NCI-H146 (cell line): ENCODE data around the gene SMC1B.
A peak's percentile ranks its signal among the peaks of the same experiment; 100 is the strongest.
"Not testable (repeated sequence)": the region's sequence is repeated elsewhere in the genome, so short reads cannot be mapped to it uniquely, and the experiment has no call there.

Experiments used
- DNase-seq: peaks from one replicate; lab custom pipeline; 2025; lab: John Stamatoyannopoulos, UW

SMC1B gene

GRCh38 chr22:45442116-45442515 lies 28.7 kb upstream of the SMC1B start:
- no peak for DNase-seq

GRCh38 chr22:45441138-45441537 lies 27.7 kb upstream of the SMC1B start:
- peak; percentile 80 for DNase-seq

- DNase-seq = not testable (repeated sequence)
Measured at GRCh38 chr22:45440688-45441087, 27.3 kb upstream of the SMC1B start.

GRCh38 chr22:45438336-45438735 lies 24.9 kb upstream of the SMC1B start:
- DNase-seq = no peak

DNA sequence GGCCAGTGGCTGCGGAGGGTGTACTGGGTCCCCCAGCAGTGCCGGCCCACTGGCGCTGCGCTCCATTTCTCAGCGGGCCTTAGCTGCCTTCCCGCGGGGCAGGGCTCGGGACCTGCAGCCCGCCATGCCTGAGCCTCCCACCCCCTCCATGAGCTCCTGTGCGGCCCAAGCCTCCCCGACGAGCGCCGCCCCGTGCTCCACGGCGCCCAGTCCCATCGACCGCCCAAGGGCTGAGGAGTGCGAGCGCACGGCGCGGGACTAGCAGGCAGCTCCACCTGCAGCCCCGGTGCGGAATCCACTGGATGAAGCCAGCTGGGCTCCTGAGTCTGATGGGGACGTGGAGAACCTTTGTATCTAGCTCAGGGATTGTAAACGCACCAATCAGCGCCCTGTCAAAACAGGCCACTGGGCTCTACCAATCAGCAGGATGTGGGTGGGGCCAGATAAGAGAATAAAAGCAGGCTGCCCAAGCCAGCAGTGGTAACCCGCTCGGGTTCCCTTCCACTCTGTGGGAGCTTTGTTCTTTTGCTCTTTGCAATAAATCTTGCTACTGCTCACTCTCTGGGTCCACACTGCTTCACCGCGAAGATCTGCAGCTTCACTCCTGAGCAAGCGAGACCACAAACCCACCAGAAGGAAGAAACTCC lies 23.6 kb upstream of the SMC1B start:
- not testable (repeated sequence) for DNase-seq

GRCh38 chr22:45435544-45436139 lies 22.2 kb upstream of the SMC1B start:
- peak; percentile 66 for DNase-seq

- DNase-seq = no peak
Measured at GRCh38 chr22:45434981-45435380, 21.6 kb upstream of the SMC1B start.

DNA sequence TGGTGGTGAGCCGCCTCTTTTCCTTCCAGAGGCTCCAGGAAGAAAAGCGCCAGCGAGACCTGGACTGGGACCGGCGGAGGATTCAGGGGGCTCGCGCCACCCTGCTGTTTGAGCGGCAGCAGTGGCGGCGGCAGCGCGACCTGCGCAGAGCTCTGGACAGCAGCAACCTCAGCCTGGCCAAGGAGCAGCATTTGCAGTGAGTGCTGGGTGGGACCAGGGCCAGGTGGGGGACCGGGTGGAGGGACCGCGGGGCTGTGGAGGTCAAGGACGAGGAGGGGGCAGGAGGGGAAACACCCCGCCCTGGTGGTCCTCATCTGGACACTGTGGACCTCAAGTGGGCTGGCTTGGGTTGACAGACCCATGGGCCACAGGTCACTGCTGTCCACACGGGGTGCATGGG lies 17.5 kb upstream of the SMC1B start:
- no peak for DNase-seq

- no peak for DNase-seq
Measured at GRCh38 chr22:45429981-45430775, 16.8 kb upstream of the SMC1B start.

GRCh38 chr22:45429424-45429823 lies 16.0 kb upstream of the SMC1B start:
- no peak for DNase-seq

DNA sequence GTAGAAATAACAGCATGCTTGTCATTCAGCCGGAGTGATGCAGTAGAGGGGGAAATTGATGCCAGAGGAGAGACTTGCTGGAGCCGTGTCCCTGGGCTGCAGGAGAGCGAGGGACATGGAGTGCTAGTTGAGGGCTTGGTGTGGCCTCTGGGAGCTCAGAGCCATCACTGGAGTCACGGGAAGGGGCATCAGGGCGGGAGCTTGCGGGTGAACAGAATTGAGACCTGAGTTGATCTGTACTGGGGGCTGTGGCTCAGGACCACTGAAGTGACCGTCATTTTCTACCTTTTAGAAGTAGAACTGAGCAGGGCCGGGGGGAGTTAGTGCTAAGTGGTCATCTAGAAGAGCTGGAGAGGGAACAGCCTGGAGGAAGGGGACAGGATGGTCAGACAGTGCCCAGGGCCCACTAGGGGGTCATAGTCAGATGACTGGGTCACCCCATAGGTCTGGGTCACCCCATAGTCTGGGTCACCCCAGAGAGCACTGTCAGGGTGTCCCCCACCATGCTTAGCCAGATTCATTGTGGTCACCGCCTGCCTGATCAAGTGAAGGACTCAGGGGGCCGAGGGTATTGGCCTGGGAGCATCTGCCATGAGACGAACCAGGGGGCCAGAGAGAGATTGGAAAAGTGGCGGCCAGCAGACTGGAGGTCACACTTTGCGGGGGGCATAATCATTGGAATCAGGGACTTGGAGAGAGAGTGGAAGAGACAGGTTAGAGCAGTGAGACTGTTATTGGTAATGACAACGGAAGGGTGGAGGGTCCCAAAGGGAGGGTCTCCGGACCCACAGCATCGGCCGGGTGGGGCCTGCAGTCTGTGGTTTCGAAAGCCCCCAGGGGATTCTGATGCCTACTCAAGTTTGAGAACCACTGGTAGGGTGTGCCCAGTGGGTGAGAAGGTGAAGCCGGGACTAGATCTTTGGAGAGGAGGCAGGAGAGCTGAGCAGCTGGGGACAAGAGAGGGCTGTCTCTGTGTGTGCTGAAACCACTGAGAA lies 15.3 kb upstream of the SMC1B start:
- no peak for DNase-seq

- DNase-seq = no peak
Measured at GRCh38 chr22:45427114-45427513, 13.7 kb upstream of the SMC1B start.

DNA sequence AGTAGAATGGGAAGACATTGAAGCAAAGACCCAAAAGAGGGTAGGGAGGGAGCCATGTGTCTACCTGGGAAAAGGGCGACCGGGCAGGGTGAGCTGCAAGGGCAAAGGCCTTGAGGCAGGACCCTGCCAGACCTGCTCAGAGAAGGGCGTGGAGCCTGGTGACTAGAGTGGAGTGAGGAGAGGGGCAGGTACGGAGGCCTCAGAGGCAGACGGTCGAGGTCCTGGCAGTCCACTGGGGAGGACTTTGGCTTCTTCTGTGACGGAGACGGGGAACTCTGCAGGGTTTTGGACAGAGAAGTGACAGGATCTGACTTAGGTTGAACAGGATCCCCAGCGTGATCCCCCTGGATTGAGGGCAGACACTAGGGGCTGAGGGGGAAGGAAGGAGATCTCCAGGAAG lies 13.0 kb upstream of the SMC1B start:
- DNase-seq = no peak

- DNase-seq = no peak
Measured at GRCh38 chr22:45425531-45426265, 12.3 kb upstream of the SMC1B start.

DNA sequence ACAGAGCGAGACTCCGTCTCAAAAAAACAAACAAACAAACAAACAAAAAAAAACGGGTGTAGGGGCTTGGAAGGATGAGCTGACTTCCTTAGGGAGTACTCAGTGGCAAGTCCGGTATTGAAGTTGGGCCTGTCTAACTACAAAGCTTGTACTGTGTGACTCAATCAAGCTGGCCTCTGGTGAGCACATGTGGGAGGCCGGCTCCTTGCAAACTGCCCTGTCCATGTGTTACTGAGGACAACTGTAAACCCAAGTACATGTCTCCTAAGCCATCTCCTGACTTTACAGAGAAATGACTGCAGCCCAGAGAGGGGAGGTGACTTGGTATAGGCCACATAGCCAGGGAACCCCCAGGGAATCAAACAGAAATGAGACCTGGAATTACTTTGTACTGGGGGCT lies 11.7 kb upstream of the SMC1B start:
- DNase-seq = no peak

GRCh38 chr22:45424241-45424731 lies 10.9 kb upstream of the SMC1B start:
- no peak for DNase-seq

GRCh38 chr22:45423524-45423923 lies 10.1 kb upstream of the SMC1B start:
- no peak for DNase-seq

DNA sequence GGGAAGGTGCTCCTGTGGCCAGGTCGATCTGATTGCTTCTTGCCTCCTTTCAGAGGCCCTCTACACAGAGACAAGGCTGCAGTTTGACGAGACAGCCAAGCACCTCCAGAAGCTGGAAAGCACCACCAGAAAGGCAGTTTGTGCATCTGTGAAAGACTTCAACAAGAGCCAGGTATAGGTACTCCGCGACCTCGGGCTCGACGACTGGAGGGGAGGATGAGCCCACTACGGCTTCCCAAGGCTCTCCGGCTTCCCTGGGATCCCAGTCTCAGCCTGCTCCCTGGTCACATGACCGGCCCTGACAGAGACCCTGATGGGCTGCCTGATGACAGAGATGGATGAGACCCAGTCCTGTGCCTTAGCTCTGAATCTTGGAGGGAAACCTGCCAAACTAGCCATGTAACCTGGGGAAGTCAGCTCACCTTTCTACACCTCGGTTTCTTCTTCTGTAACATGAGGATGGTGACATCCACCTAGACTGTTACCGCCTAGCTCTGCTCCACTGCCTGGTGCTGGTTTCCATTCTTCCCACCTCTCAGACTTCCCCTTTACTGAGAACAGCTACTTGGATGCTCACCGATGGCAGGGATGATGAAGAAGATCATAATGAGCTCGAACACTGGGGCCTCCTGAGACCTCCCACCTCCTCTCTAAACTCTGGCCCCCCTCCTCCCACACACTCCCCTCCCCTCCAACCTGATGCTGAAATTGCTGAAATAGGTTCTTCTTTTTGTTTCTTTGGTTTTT lies 9.0 kb upstream of the SMC1B start:
- no peak for DNase-seq

DNA sequence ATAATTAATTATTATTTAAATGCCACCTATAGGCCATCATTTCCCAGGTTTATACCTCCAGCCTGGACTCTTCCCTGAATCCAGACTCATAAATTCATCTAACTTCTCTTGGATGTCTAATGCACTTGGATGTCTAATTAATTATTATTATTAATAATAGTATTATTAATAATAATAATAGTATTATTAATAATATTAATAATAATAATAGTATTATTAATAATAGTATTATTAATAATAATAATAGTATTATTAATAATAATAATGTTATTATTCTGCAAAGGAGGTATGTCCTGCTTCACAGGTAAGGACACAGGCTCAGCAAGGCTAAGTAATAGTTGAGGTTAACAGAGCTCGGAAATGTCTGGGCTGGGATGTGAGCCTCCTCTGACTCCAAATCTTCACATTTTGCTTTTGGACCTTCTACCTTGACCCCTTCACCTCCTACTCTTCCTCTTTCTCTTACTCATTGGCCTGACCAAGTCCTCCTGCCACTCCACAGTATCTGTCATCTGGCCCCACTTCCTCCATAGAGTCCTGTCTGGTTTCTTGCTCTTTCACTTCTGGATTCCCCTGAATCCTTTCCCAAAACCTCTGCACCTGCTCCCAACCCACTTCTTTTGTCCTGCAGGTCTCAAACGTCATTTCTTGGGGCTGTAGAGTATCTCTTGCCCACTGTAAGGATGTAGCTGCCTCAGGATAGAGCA lies 8.1 kb upstream of the SMC1B start:
- DNase-seq = no peak

DNA sequence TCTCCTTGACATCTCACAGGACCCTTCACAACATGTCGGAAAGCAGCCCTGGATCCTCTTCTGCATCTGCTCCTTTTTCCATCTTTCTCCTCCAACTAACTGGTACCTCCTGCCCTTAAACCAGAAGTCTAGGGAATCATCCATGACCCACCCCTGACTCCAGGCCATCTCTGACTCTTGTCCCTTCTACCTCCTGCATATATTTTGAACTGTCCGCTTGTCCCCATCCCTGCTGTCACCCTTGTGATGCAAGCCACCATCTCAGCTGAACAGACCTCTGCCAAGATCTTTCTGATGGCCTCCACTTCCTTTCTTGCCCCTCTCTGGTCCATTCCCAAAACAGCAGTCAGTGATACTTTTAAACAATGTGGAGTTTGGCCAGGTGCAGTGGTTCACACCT lies 7.1 kb upstream of the SMC1B start:
- DNase-seq = no peak
